Medulla oblongata (tissue), 1 donor: ENCODE measurements around the gene OVCH1.
"Not testable (repeated sequence)": the region's sequence is repeated elsewhere in the genome, so short reads cannot be mapped to it uniquely, and the experiment has no call there.

ENCODE experiments used
- DNase-seq: peaks from one replicate; pipeline ENCODE4 v3.0.0-alpha.2; 2015; ENCODE audit errors: extremely low spot score

The OVCH1 gene

GRCh38 chr12:29492891-29493290 lies 4.6 kb downstream of the OVCH1 start:
- no peak for DNase-seq

DNA sequence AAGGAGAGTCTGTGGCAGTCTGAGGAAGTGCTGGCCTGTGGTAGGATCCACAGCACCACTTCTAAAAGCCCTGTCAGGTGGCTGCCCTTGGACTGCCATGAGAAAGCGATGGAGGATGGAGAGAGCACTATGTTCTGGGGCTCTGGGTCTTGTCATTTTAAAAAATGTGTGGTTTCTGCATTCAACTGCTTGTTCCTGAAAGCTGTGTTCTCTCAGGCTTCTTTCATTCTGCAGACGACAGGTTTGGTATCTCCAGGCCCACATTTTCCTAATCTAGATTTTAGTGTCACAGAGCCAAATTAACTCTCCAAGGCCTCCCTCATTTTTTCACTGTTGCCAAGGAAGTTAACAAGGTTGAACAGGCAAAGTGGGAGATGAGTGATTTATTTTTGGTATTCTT lies 10.5 kb downstream of the OVCH1 start:
- DNase-seq, result no peak

DNA sequence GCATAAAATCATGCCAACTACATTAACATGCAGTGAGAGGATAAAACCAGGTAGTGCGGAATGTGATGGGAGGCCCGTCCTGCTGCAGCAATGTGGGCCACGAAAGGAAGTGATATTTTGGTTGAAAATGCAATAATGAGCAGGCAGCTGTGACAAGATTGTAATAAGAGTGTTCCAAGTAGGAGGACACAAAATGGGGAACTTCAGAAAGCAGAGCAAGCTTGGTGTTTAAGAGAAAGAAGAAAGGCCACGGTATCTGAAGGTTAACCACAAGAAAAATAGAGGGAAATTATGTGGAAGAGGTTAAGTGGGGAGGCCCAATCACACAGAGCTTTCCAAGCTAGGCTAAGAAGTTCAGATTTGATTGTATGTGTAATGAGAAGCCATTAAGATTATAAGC lies 34.3 kb downstream of the OVCH1 start:
- no peak for DNase-seq

DNA sequence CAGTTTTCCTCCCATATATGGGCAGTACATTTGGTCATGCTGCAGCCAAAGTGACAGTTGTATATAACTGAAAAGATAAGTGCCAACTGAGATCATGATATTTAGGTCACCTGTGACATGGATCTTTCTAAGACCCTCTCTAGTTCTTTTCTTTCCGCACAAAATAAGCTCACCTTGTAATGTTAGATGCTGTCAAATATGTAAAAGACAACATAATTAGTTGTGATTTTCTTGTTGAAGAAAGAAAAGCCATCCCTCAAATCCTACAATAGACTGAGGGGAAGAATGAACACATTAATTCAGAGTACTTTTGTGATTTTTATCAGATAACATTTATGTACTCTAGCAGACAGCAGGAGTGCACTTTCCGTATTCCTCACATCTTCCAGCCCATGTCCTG lies 37.4 kb downstream of the OVCH1 start:
- DNase-seq, result no peak

- DNase-seq, result peak; percentile 89
These were observed 42.4 kb downstream of the OVCH1 start for GRCh38 chr12:29455087-29455486.

DNA sequence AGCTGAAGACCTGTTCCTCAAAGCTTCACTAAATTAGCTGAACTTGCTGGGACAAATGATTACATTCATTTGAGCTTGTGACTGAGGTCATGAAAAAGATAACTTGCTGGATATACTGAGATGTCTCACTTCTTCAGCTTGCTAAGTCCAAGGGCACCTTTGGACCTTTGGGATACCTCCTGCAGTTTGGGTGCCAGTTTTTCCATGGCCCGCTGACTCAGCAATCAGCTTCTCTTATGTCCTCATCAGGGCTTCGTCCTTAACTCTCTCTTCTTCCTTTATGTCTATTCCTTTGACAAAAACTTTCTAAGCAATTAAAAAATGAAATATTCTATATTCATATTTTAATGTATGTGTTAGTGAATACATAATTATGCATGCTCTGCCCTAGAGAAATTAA lies 45.6 kb downstream of the OVCH1 start:
- DNase-seq, result no peak

GRCh38 chr12:29448157-29448556 lies 49.3 kb downstream of the OVCH1 start:
- DNase-seq, result no peak

GRCh38 chr12:29447285-29447975 lies 50.1 kb downstream of the OVCH1 start:
- no peak for DNase-seq

DNA sequence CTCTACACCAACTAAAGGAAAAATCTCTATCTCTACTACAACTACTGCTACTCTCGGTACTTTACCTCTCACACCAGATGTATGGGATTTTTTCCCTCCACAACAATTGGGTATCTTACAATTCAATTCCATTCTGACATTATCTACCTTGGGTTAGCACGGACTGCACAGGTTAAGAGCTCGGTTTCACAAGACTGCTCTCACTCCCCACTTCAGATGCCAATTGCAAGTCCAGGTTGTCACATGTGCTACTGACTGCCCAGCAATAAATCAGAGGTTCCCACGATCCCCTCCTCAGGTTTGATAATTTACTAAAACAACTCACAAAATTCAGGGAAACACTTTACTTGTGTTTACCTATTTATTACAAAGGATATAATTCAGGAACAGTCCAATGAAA lies 58.0 kb downstream of the OVCH1 start:
- no peak for DNase-seq

GRCh38 chr12:29438752-29439408 lies 58.6 kb downstream of the OVCH1 start:
- DNase-seq, result no peak

GRCh38 chr12:29437575-29437974 lies 59.9 kb downstream of the OVCH1 start:
- no peak for DNase-seq

DNA sequence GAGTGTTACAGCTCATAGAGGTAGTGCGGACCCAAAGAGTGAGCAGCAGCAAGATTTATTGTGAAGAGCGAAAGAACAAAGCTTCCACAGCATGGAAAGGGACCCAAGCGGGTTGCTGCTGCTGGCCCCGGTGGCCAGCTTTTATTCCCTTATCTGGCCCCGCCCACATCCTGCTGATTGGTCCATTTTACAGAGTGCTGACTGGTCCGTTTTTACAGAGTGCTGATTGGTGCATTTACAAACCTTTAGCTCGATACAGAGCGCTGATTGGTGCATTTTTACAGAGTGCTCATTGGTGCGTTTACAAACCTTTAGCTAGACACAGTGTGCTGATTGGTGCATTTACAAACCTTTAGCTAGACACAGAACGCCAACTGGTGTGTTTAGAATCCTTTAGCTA lies 60.7 kb downstream of the OVCH1 start:
- DNase-seq, result not testable (repeated sequence)

DNA sequence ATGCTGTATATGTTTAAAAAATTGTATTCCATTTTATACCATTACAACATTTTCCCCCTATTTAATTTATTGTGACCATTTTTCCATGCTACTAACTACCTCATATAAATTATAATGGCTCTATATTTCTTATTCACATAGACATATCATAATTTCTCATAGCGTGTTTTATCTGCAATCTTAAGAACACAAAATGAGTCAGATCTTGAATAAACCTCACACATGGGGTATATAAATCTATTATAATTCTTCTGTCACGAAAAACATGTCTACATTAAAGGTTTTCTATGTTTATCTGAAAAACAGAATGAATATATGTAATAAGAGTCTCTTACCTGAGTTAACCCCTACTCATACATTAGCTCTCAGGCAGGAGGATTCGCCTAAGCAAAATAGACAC lies 66.0 kb downstream of the OVCH1 start:
- DNase-seq, result no peak

DNA sequence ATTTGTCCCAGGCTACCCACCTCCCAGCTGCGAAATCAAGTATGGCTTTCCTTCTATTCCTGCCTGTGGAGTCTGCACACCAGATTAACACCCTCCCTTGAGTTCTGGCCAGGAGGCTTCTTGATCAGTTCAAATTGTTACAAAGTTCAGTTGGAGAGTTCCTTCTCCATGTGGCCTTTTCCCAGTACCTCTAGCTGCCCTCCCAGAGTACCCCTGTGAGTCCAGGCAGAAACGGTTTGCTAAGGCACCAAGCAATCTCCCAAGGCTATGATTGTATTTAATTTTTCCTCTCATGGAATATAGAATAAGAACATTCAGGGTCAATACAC lies 66.8 kb downstream of the OVCH1 start:
- DNase-seq, result no peak

GRCh38 chr12:29429999-29430715 lies 67.3 kb downstream of the OVCH1 start:
- no peak for DNase-seq

DNA sequence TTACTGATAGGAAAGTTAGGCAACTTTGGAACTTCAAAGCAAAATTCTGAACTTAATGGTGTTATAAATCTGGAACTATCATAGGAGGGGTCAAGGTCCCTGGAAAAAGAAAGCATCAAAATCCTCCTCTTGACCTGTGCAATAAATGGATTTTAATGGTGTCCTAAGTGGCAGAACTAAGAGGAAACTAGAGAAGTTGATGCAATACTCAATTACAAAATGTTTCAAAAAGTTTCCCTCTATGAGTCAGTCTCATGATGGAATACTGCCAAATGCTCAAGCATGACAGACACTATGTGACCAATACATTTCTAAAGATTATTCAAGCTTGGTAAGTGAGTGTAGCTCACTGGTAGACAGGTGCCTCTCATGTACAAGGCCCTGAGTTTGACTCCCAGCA lies 68.9 kb downstream of the OVCH1 start:
- DNase-seq, result no peak

DNA sequence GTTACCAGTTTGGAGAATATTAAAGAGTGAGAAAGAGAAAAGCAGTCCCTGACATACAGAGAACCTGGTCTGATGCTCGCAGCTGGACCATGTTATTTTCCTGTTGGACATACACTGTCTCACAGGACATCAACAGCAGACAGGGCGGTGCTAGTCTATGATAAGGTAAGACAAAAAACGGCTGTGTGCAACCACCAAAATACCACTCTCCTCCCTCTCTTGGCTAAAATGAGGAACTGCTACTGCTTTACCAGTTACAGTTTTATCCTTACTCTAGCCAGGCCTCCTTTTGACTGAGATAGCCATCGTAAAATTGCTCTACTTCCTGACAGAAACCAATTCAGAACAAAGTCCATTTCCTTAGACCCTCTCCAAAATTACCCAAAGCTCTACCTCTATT lies 69.5 kb downstream of the OVCH1 start:
- DNase-seq, result no peak

DNA sequence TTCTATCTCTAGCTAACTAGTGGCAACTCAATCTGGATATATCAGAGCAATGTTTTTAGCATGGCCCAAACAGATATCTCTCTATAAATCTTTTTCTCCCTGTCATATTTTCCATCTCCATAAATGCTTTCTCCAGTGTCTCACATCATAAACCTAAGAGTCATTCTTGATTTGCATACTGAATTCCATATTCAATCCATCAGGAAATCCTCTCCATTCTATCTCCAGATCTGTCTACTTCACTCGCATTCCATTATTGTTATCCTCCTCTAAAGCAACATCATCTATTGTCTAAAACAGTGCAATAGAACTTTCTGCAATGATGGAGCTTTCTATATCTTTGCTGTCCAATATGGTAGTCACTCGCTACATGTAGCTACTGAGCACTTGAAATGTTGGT lies 71.0 kb downstream of the OVCH1 start:
- DNase-seq, result no peak

DNA sequence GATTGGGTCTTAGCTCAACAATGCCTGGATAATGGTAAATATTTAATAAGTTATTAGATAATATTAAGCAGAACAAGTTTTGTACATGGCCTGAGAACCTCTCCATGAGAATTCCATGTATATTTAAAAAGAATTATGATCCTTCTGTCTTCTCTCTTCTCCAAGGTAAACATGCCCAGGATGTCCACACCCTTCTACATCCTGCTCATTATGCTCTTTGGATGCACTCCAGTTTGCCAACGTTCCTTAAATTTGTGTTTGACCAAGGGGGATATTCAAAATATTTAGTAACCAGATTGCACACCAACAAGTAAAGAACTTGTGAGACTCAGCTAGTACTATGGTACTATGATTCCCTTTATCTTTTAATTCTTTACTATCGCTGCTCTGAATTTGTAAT lies 71.8 kb downstream of the OVCH1 start:
- no peak for DNase-seq

DNA sequence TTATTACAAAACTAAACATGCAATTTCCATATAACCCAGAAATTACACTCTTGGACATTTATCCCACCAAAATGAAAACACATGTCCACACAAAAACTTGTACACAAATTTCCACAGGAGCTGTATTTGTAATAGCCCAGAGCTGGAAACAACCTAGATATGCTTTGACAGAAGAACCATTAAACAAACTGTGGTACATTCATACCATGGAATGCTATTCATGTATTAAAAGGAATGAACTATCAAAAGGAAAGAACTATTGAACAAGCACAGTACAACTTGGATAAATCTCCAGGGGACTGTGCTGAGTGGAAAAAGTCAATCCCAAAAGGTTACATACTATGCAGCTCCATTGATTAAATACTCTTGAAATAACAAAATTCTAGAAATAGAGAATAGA lies 80.7 kb downstream of the OVCH1 start:
- no peak for DNase-seq

- DNase-seq, result no peak
These were observed 82.4 kb downstream of the OVCH1 start for GRCh38 chr12:29415111-29415510.

- DNase-seq, result no peak
These were observed 83.1 kb downstream of the OVCH1 start for GRCh38 chr12:29414368-29414767.

- no peak for DNase-seq
These were observed 91.9 kb downstream of the OVCH1 start for GRCh38 chr12:29405561-29405960.
